ENCODE results near the gene CEP97. TPM values are rescaled to one million over a fixed set of nuclear protein-coding genes. Genes with fewer than 3 reads are reported as not detected.

CEP97 gene
- total RNA-seq, 3 donors from 2014 or later (not counting 1 experiment from before 2014, with no cell fraction given) = 8.5 to 11.0 (median 9.4) TPM

DNA sequence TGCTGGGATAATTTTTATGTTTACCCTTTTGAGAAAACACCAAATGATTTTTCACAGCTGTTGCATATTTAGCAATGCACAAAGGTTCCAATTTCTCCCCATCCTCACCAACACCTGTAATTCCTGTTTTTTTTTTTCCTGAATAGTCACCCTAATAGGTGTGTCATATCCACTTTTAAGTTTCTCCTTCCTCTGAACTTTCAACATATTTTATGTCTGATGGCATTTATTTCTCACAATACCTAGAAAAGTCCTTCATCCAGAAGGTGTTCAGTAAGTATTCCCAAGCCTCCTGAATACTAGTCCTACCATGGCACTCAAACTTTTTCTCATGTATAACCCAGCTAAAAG, 39.4 kb upstream of the CEP97 start:
- no peaks in the 10 kb centered on the region for H3K9me3 Mint-ChIP-seq
- peak overlapping the region; percentile 96 for H3K4me3 Mint-ChIP-seq
- peaks cover 51% of the 10 kb centered on the region for H3K36me3 ChIP-seq (ENCODE audit: control insufficient read depth, insufficient read depth, low read length)
- peak overlapping the region; percentile 3 for H3K4me3 ChIP-seq (ENCODE audit: low read length)
- peak overlapping the region; percentile 98 for H3K27ac Mint-ChIP-seq
- intact Hi-C loops (cut with micrococcal nuclease) = no loop called here
- no peak for ATAC-seq
- peaks cover 26 to 38% of the 10 kb centered on the region in 2 donors for H3K4me1 Mint-ChIP-seq
- peaks cover 10% of the 10 kb centered on the region for H3K36me3 Mint-ChIP-seq
- TF ChIP-seq, protein P1, sequence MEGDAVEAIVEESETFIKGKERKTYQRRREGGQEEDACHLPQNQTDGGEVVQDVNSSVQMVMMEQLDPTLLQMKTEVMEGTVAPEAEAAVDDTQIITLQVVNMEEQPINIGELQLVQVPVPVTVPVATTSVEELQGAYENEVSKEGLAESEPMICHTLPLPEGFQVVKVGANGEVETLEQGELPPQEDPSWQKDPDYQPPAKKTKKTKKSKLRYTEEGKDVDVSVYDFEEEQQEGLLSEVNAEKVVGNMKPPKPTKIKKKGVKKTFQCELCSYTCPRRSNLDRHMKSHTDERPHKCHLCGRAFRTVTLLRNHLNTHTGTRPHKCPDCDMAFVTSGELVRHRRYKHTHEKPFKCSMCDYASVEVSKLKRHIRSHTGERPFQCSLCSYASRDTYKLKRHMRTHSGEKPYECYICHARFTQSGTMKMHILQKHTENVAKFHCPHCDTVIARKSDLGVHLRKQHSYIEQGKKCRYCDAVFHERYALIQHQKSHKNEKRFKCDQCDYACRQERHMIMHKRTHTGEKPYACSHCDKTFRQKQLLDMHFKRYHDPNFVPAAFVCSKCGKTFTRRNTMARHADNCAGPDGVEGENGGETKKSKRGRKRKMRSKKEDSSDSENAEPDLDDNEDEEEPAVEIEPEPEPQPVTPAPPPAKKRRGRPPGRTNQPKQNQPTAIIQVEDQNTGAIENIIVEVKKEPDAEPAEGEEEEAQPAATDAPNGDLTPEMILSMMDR (IDR thresholded peaks at IDR 0.05) = no peak
- no peaks in the 10 kb centered on the region for H3K27me3 Mint-ChIP-seq (ENCODE audit: low read depth in 2 of 2)
- DNase-seq = no peak
- H3K4me1 ChIP-seq (ENCODE audit: control insufficient read depth, insufficient read depth, low read length) = peaks cover 27% of the 10 kb centered on the region
- no peaks in the 10 kb centered on the region for H3K9me3 ChIP-seq (ENCODE audit: control insufficient read depth, insufficient read depth, low read length)
- H3K27ac ChIP-seq (ENCODE audit: low read length) = peak overlapping the region; percentile 90
- H3K27me3 ChIP-seq (ENCODE audit: control insufficient read depth, insufficient read depth, low read length) = no peaks in the 10 kb centered on the region

DNA sequence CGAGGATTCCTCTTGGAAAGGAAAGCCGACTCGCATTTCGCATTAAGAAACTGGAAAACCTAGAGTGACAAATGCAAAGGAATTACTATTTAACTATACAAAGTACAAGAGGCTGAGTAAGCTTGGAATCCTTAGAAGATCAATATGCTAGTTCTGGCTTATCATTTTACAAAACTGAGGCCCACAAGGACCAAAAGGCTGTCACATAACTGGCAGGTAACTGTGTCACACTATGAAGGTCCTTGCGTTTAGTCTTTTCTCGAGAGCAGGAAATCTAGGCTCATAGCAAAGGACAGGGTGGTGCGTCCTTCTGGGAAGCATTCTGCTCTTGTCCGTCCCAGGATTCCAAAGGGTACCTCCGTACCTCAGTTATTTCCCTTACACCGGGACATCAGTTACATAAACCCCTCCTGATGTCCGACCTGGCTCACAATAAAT, 38.5 kb upstream of the CEP97 start:
- H3K27ac Mint-ChIP-seq = peak overlapping the region; percentile 98
- Histone ChIP-seq H3K9me3 (ENCODE audit: control insufficient read depth, insufficient read depth, low read length) (no peaks in the 10 kb centered on the region), H3K36me3 (ENCODE audit: control insufficient read depth, insufficient read depth, low read length) (peaks cover 43% of the 10 kb centered on the region), H3K27ac (ENCODE audit: low read length) (peak overlapping the region; percentile 90), H3K4me1 (ENCODE audit: control insufficient read depth, insufficient read depth, low read length) (peaks cover 27% of the 10 kb centered on the region), H3K27me3 (ENCODE audit: control insufficient read depth, insufficient read depth, low read length) (no peaks in the 10 kb centered on the region), H3K4me3 (ENCODE audit: low read length) (peak overlapping the region; percentile 75)
- intact Hi-C loops (cut with micrococcal nuclease) = loop anchor here (1.0 to 2.0 kb wide), 2 partner anchors 9 to 39 kb away; partner anchors contain the start of genes CEP97 and ZBTB11
- no peaks in the 10 kb centered on the region for H3K9me3 Mint-ChIP-seq
- WGBS (ENCODE audit: insufficient coverage) = 0% methylated on average over 8 of the region's 11 CpGs
- DNase-seq (peak in 1 of 2 donors; percentile 29), ATAC-seq (peak in 1 of 3 donors; percentile 10)
- peak overlapping the region; percentile 96 for H3K4me3 Mint-ChIP-seq
- peaks cover 6% of the 10 kb centered on the region for H3K36me3 Mint-ChIP-seq
- H3K27me3 Mint-ChIP-seq (ENCODE audit: low read depth in 2 of 2) = no peaks in the 10 kb centered on the region
- TF ChIP-seq, protein P1 (IDR thresholded peaks at IDR 0.05) = no peak
- H3K4me1 Mint-ChIP-seq = peaks cover 23 to 35% of the 10 kb centered on the region in 2 donors

DNA sequence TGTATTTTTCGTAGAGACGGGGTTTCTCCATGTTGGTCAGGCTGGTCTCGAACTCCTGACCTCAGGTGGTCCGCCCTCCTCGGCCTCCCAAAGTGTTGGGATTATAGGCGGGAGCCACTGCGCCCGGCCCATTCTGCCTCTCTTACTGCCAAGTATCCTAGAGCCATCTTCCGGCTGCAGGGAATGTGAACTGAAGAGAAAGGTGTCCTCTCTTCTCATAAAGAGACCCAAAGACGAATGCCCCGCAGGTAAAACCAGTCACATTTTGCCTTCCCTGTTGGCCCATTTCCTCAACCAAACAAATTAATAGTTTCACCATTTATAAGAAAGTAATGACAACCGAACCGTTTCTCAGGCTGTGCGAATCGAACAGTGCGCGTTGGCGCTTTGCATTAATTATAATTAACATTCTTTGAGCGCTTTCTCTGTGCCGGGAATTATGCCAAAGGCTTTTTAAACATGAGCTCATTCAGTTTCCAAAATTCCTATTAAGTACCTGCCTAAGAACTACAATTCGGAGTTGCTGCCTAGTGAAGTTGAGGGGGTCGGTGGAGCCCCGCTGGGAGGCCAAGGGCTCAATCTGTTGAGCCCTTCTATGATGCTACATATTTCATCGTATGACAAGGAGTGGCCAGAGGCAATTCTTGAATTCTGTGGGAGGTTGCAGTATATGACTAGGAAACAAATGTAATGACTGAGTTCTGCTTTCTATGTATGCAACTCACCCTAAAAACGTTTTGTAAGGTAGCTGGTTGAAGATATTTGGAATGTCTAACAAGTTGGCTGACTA, 37.1 kb upstream of the CEP97 start:
- DNase-seq (peak in 1 of 2 donors; percentile 36), ATAC-seq (no peak)
- peak overlapping the region; percentile 96 for H3K4me3 Mint-ChIP-seq
- WGBS (ENCODE audit: insufficient coverage) = 64% methylated on average over 25 of the region's 25 CpGs
- peaks cover 17 to 29% of the 10 kb centered on the region in 2 donors for H3K4me1 Mint-ChIP-seq
- no peaks in the 10 kb centered on the region for H3K27me3 Mint-ChIP-seq (ENCODE audit: low read depth in 2 of 2)
- H3K4me1 ChIP-seq (ENCODE audit: control insufficient read depth, insufficient read depth, low read length) = peaks cover 27% of the 10 kb centered on the region
- TF ChIP-seq, protein P1 (IDR thresholded peaks at IDR 0.05) = no peak
- peak overlapping the region; percentile 90 for H3K27ac ChIP-seq (ENCODE audit: low read length)
- intact Hi-C loops (cut with micrococcal nuclease) = loop anchor here (2.0 kb wide), 1 partner anchor 37 kb away; the partner anchor contains the start of gene CEP97
- peak overlapping the region; percentile 75 for H3K4me3 ChIP-seq (ENCODE audit: low read length)
- H3K27me3 ChIP-seq (ENCODE audit: control insufficient read depth, insufficient read depth, low read length) = no peaks in the 10 kb centered on the region
- peak overlapping the region; percentile 98 for H3K27ac Mint-ChIP-seq
- H3K36me3 Mint-ChIP-seq = no peaks in the 10 kb centered on the region
- H3K9me3 Mint-ChIP-seq = no peaks in the 10 kb centered on the region
- peaks cover 31% of the 10 kb centered on the region for H3K36me3 ChIP-seq (ENCODE audit: control insufficient read depth, insufficient read depth, low read length)
- no peaks in the 10 kb centered on the region for H3K9me3 ChIP-seq (ENCODE audit: control insufficient read depth, insufficient read depth, low read length)

All from natural killer cell (primary cell).